GM12891 (cell line): ENCODE data around the gene BNC2.

ENCODE experiments used
- POLR2A ChIP-seq: IDR thresholded peaks from 2 replicates; pipeline ENCODE4 v1.6.1; 2011; ENCODE audit warnings: low read depth, low read length, control low read depth
- POLR2AphosphoS5 ChIP-seq: IDR thresholded peaks from 2 replicates; pipeline ENCODE4 v1.6.1; 2011; ENCODE audit warnings: low read depth, low read length, control low read depth
- POU2F2 ChIP-seq: IDR thresholded peaks from 2 replicates; pipeline ENCODE4 v1.6.1; 2011; ENCODE audit warnings: low read depth, mild to moderate bottlenecking, control low read depth, low read length, moderate library complexity
- SPI1 ChIP-seq: IDR thresholded peaks from 2 replicates; pipeline ENCODE4 v1.6.1; 2011; ENCODE audit warnings: low read depth, low read length, control low read depth
- TAF1 ChIP-seq: IDR thresholded peaks from 2 replicates; pipeline ENCODE4 v1.6.1; 2011; ENCODE audit warnings: low read depth, low read length, control low read depth

DNA sequence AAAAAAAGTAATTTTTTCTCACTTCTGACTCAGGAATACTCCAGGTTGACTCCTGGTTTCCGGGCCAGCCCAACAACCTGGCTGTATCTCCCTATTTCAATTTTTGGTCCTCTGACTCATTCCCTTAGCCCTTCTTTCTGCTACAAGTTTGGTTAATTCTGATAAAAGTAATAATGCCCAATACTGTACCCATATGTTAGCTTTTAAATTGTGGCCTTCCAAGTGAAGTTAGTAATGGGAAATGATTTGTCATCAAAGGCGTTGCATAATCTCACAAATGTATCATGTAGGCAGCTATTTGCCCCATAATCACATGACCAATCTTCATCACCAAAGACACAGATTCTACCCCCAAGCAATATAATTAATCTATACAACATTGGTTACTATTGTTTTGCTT lies 31.1 kb upstream of the BNC2 start:
- TF ChIP-seq POLR2A (no peak), POLR2AphosphoS5 (no peak), TAF1 (no peak), SPI1 (no peak), POU2F2 (no peak)
